K562 (cell line): Measurements from ENCODE around the gene RABGAP1L.

Experiments used
- GTF2F1 ChIP-seq: IDR thresholded peaks from 2 replicates; pipeline ENCODE4 v1.6.1; 2011; ENCODE audit warnings: low read depth, low read length, improper control_type of control experiment
- MAX ChIP-seq: sonication (generic); formaldehyde crosslinking; IDR thresholded peaks from 2 replicates; pipeline ENCODE4 v1.9.0; 2022; ENCODE audit warnings: mild to moderate bottlenecking, missing genetic modification reagents
- MTA3 ChIP-seq: fragments of 450-650 bp; formaldehyde crosslinking; IDR thresholded peaks from 2 replicates; pipeline ENCODE4 v1.6.1; 2017; ENCODE audit warnings: mild to moderate bottlenecking, borderline replicate concordance
- SMARCA5 ChIP-seq: fragments of 450-650 bp; IDR thresholded peaks from 2 replicates; pipeline ENCODE4 v1.6.1; 2016
- SREBF1 ChIP-seq: fragments of 150-350 bp; IDR thresholded peaks from 2 replicates; pipeline ENCODE4 v1.6.1; 2014; ENCODE audit warnings: antibody characterized with exemption, low read depth, low read length, borderline replicate concordance
- TAL1 ChIP-seq: fragments of 450-650 bp; IDR thresholded peaks from 2 replicates; pipeline ENCODE4 v1.6.1; 2016; ENCODE audit warnings: mild to moderate bottlenecking
- TEAD4 ChIP-seq, 2 experiments: sonication (generic) in 1 of 2; formaldehyde crosslinking in 1 of 2; IDR thresholded peaks; 2 replicates each; pipeline versions ENCODE4 v1.6.1 to v1.8.0; 2012 to 2022; ENCODE audit warnings: borderline replicate concordance in 1 of 2, inconsistent platforms in 1 of 2, low read length in 1 of 2, mild to moderate bottlenecking in 1 of 2, missing genetic modification reagents in 1 of 2
- ZBTB12 ChIP-seq: fragments of 250-450 bp; sonication (Bioruptor Pico); IDR thresholded peaks from 2 replicates; pipeline ENCODE4 v1.4.0; 2020
- TF ChIP-seq, protein P1 (sequence below): sonication (generic); formaldehyde crosslinking; IDR thresholded peaks from 2 replicates; pipeline ENCODE4 v1.8.0; 2022; ENCODE audit warnings: missing genetic modification reagents, mild to moderate bottlenecking, borderline replicate concordance

DNA sequence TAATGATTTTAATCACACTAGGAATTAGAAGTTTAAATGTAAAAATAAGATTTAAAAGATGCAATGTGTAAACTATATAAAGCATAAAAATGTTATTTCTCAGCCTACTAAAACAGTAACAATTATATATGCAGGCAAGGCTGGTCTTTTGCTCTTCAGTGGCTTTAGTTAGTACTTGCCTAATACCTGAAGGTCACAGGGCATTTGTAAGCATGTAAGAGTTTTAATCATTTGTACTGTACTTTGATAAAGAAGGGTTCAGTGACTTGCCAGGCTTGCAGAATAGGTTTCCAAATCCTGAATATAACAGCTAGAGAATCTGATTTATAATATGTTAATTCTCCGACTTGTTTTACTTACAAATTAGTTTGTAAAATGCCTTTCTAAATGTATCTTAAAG is 545.0 kb downstream of the RABGAP1L start:
- TF ChIP-seq SREBF1 = no peak
- no peak for TF ChIP-seq SMARCA5
- TF ChIP-seq, protein P1, sequence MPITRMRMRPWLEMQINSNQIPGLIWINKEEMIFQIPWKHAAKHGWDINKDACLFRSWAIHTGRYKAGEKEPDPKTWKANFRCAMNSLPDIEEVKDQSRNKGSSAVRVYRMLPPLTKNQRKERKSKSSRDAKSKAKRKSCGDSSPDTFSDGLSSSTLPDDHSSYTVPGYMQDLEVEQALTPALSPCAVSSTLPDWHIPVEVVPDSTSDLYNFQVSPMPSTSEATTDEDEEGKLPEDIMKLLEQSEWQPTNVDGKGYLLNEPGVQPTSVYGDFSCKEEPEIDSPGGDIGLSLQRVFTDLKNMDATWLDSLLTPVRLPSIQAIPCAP (CRISPR knock-in tag) = no peak
- no peak for TF ChIP-seq GTF2F1
- no peak for TF ChIP-seq MAX (CRISPR knock-in tag)
- no peak for TF ChIP-seq ZBTB12 (CRISPR knock-in tag)
- TF ChIP-seq TEAD4 (IDR thresholded peaks at IDR 0.05; ENCODE audit: low read length) = no peak
- TF ChIP-seq TEAD4 (CRISPR knock-in tag; IDR thresholded peaks at IDR 0.05; ENCODE audit: borderline replicate concordance) = no peak
- TF ChIP-seq MTA3 = no peak
- TF ChIP-seq TAL1 = no peak
